Heart right ventricle (tissue), 16 donors: ENCODE measurements around the gene CCDC178. TPM values are rescaled to one million over a fixed set of nuclear protein-coding genes. Genes with fewer than 3 reads are reported as not detected.

Experiments
- ATAC-seq, 8 donors: fragments of 200-7000 bp; cut with Tn5 transposase; one replicate each; pipeline ENCODE4 v1.9.1; 2020; ENCODE audit warnings: mild to moderate bottlenecking in 8 of 8, moderate library complexity in 8 of 8, moderate number of reproducible peaks in 1 of 8
- DNase-seq, 2 donors: peaks; one replicate each; pipeline ENCODE4 v3.0.0-alpha.2; 2020
- H3K27ac ChIP-seq, 10 donors: fragments of 200-600 bp; sonication (generic) in 2 of 10; one replicate each; pipeline versions ENCODE4 v1.5.0 to v1.8.0; 2020 to 2022; ENCODE audit warnings: mild to moderate bottlenecking in 3 of 10
- H3K27me3 ChIP-seq, 7 donors: fragments of 200-600 bp; one replicate each; pipeline ENCODE4 v1.8.0; 2021 to 2022; ENCODE audit warnings: mild to moderate bottlenecking in 2 of 7
- H3K36me3 ChIP-seq, 9 donors: fragments of 200-600 bp; sonication (generic) in 1 of 9; one replicate each; pipeline versions ENCODE4 v1.5.0 to v1.8.0; 2020 to 2022; ENCODE audit warnings: mild to moderate bottlenecking in 2 of 9
- H3K4me1 ChIP-seq, 9 donors: fragments of 200-600 bp; sonication (generic) in 1 of 9; one replicate each; pipeline versions ENCODE4 v1.5.0 to v1.8.0; 2020 to 2022; ENCODE audit warnings: mild to moderate bottlenecking in 4 of 9
- H3K4me3 ChIP-seq, 10 donors: fragments of 200-600 bp; sonication (generic) in 2 of 10; one replicate each; pipeline versions ENCODE4 v1.5.0 to v1.8.0; 2020 to 2022; ENCODE audit warnings: mild to moderate bottlenecking in 7 of 10, moderate library complexity in 2 of 10
- H3K9me3 ChIP-seq, 11 donors: fragments of 200-600 bp in 10 of 11; sonication (generic) in 2 of 11; one replicate each; pipeline versions ENCODE4 v1.5.0 to v1.8.0; 2013 to 2022; ENCODE audit warnings: mild to moderate bottlenecking in 2 of 11, control low read depth in 1 of 11, moderate library complexity in 1 of 11
- WGBS, 2 donors: extraction: QIAGEN DNeasy Blood & Tissue Kit; methylation state at CpG; one replicate each; pipeline ENCODE4 v1.1.7; 2013; ENCODE audit warnings: inconsistent platforms in 1 of 2; 5-methylcytosine and 5-hydroxymethylcytosine counted together
- intact Hi-C, 10 donors: fragments of 100-400 bp; cut with DNase I; formaldehyde crosslinking; loops; one replicate each; pipeline versions ENCODE4 v1.11.1 to v1.14.2; 2022
- polyA plus RNA-seq, 2 donors: library from polyadenylated mRNA; stranded (reverse); fragments of 200-250 nt; gene quantifications; one replicate each; pipeline ENCODE4 v1.2.3, GENCODE V29; 2013
- total RNA-seq, 10 donors: library from RNA; stranded (reverse); fragmentation: NEBNext Ultra II Directional in 3 of 10; extraction: Animal tissue kit (Norgen Biotek cat#: 25700) in 3 of 10; gene quantifications; one replicate each; pipeline versions ENCODE4 v1.2.1 to v1.2.4, GENCODE V29; 2021 to 2023
- TF ChIP-seq, protein P1 (sequence below), 9 donors: fragments of 200-600 bp; sonication (generic) in 2 of 9; IDR thresholded peaks; one replicate each; pipeline versions ENCODE4 v1.5.0 to v1.8.0; 2021 to 2022; ENCODE audit warnings: antibody characterized with exemption in 9 of 9, mild to moderate bottlenecking in 5 of 9, moderate library complexity in 1 of 9
- donor health status: Arrhythmogenic right ventricular cardiomyopathy.
- donor health status: ischemic (EF 13 %, LVEDD 7.1; RV severe dilation, severe dysfunction).
- donor health status: healthy with polysubstance abuse.
- donor health status: DM: no; HTN: yes; CAD: no.
- donor health status: DM: no; HTN: no; CAD: no.
- donor health status: ischemic (EF 25% LVEDD 6.9; RV normal size, moderate dysfunction).
- donor health status: ischemic (EF 25% LVEDD 5.7; RV mildly dilated, moderate dysfunction).
- donor health status: healthy.
- donor health status: DM: yes; HTN: yes; CAD: no.
- donor health status: Ischemic cardiomyopathy.
- donor health status: ischemic (EF 35%, LVEDD 5.7; RV mildly dilated, moderate dysfunction).
- donor health status: nonischemic (EF 11% LVEDD 7.7; RV severe dilation, severe dysfunction).
- donor health status: DM: yes; HTN: yes; CAD: no.
- donor health status: PGD.
- donor health status: ischemic (EF 29% LVEDD 5.4; RV normal size, mild dysfunction).
- donor health status: nonischemic (EF 23%, LVEDD 6.1; RV moderate dilation, normal function).

Gene CCDC178
- total and polyA plus RNA-seq, 12 donors: 0.28 to 1.5 (median 0.43) TPM; not detected in 6

DNA sequence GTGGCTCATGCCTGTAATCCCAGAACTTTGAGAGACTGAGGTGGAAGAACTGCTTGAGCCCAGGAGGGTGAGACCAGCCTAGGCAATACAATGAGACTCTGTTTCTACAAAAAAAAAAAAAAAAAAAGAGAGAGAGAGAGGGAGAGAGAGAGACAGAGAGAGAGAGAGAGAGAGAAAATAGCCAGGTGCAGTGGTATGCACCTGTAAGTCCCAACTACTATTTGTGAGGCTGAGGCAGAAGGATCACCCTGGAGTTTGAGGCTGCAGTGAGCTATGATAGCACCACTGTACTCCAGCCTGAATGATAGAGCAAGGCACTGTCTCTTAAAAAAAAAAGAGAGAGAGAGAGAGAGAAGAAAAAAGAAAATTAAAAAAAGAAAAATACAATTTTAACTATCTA lies 245.7 kb downstream of the CCDC178 start:
- ATAC-seq: no peak
- DNase-seq: no peak
- Histone ChIP-seq H3K4me1 (no peaks in the 10 kb centered on the region), H3K27me3 (no peaks in the 10 kb centered on the region), H3K27ac (no peak overlapping the region), H3K9me3 (no peaks in the 10 kb centered on the region), H3K4me3 (no peak overlapping the region), H3K36me3 (no peaks in the 10 kb centered on the region)
- intact Hi-C loops: no loop called here
- TF ChIP-seq, protein P1, sequence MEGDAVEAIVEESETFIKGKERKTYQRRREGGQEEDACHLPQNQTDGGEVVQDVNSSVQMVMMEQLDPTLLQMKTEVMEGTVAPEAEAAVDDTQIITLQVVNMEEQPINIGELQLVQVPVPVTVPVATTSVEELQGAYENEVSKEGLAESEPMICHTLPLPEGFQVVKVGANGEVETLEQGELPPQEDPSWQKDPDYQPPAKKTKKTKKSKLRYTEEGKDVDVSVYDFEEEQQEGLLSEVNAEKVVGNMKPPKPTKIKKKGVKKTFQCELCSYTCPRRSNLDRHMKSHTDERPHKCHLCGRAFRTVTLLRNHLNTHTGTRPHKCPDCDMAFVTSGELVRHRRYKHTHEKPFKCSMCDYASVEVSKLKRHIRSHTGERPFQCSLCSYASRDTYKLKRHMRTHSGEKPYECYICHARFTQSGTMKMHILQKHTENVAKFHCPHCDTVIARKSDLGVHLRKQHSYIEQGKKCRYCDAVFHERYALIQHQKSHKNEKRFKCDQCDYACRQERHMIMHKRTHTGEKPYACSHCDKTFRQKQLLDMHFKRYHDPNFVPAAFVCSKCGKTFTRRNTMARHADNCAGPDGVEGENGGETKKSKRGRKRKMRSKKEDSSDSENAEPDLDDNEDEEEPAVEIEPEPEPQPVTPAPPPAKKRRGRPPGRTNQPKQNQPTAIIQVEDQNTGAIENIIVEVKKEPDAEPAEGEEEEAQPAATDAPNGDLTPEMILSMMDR (IDR thresholded peaks at IDR 0.05): no peak

DNA sequence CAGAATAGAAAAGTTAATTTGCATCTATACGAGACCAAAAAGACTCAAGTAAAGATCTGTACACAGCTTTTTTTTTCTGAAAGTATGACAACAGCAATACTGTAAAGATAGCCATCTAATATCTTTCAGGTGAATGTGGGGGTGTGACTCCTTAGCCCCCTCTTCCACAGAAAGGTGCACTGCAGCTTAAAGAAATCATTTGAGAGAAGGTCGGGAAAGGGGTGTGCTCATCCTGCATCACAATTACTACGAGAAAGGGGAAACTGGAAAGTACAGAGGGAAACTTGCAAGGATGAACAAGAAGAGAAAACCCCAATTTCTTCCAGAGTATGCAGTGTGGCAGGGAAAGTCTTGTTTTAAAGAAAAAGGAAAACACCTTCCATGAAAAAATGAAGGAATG lies 255.6 kb downstream of the CCDC178 start:
- no peaks in the 10 kb centered on the region for H3K4me1 ChIP-seq
- H3K4me3 ChIP-seq: no peak overlapping the region
- intact Hi-C loops: no loop called here
- no peak for ATAC-seq
- H3K36me3 ChIP-seq: no peaks in the 10 kb centered on the region
- no peaks in the 10 kb centered on the region for H3K9me3 ChIP-seq
- DNase-seq: no peak
- WGBS, 2 donors: 56 to 70% methylated on average over 3 of the region's 3 CpGs
- no peaks in the 10 kb centered on the region for H3K27me3 ChIP-seq
- H3K27ac ChIP-seq: no peak overlapping the region
- TF ChIP-seq, protein P1 (IDR thresholded peaks at IDR 0.05): no peak

DNA sequence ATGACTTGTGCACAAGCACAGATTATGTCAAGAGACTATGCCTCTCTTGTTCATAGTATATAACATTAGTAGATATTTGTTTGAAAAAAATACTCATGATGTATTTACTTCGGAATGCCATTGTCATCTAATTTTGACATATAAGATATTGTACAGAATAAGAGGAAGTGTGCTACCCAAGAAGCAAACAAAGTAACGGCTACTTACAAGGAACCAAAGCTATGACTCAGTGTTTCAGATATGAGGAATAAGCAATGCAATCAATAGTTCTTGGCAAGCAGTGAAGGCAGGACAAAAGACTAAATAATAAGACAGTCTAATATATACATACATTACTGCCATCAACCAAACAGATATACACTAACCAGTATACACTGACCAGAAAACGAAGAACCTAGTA lies 256.3 kb downstream of the CCDC178 start:
- Histone ChIP-seq H3K27ac (no peak overlapping the region), H3K4me3 (no peak overlapping the region), H3K27me3 (no peaks in the 10 kb centered on the region), H3K9me3 (no peaks in the 10 kb centered on the region), H3K36me3 (no peaks in the 10 kb centered on the region), H3K4me1 (no peaks in the 10 kb centered on the region)
- intact Hi-C loops: no loop called here
- WGBS, 2 donors: 41 to 48% methylated on average over 3 of the region's 3 CpGs
- TF ChIP-seq, protein P1 (IDR thresholded peaks at IDR 0.05): no peak
- DNase-seq (no peak), ATAC-seq (no peak)

DNA sequence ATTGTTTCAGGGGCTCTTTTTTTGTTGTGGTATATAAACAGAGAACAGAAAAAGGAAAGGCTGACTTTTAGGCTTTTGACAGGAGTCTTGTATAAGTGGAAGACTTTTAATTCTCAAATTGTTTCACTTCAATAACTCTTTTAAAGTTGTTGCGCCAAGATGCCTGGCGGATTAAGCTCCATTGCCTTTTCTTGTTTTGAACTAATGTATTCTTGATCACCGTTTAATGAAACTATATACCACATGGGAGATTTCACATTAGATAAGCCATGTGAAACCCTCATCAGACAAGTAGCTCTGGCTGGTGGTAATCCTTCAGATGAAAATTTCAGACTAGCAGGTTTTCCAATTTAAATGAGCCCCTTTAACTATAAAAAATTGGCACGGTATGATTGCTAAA lies 257.4 kb downstream of the CCDC178 start:
- Histone ChIP-seq H3K4me1 (no peaks in the 10 kb centered on the region), H3K9me3 (no peaks in the 10 kb centered on the region), H3K27ac (no peak overlapping the region), H3K27me3 (no peaks in the 10 kb centered on the region), H3K36me3 (no peaks in the 10 kb centered on the region), H3K4me3 (no peak overlapping the region)
- ATAC-seq: no peak
- intact Hi-C loops: no loop called here
- WGBS, 2 donors: 81 to 86% methylated on average over 4 of the region's 4 CpGs
- TF ChIP-seq, protein P1 (IDR thresholded peaks at IDR 0.05): no peak
- DNase-seq: no peak

DNA sequence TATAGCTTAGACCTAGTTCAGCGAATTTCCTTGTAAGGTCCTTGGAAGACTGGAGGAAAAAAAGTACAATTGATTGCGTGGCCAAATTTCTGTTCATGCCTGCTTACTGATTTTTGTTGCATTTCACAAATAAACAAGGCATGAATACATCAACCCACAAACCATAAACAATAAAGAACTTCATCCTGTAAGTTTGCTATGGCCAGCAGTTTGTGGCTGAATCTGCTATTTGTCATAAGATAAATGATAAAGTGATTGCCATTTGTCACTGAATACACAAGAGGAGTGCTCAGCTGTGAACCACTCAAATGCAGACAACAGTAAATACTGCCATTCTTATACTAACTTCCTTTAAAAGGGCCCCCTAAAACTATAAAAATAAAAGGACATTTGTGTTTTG lies 259.5 kb downstream of the CCDC178 start:
- Histone ChIP-seq H3K4me3 (no peak overlapping the region), H3K9me3 (no peaks in the 10 kb centered on the region), H3K36me3 (no peaks in the 10 kb centered on the region), H3K4me1 (no peaks in the 10 kb centered on the region), H3K27ac (no peak overlapping the region), H3K27me3 (no peaks in the 10 kb centered on the region)
- 71 to 89% methylated on average over 2 of the region's 2 CpGs for WGBS, 2 donors
- TF ChIP-seq, protein P1 (IDR thresholded peaks at IDR 0.05): no peak
- intact Hi-C loops: no loop called here
- no peak for ATAC-seq
- DNase-seq: no peak
